Measurements from ENCODE around the gene LRP6. TPM values are rescaled to one million over a fixed set of nuclear protein-coding genes. Genes with fewer than 3 reads are reported as not detected.

LRP6 gene
- total RNA-seq, 1 experiment from 2014 or later, result 15.5 TPM

DNA sequence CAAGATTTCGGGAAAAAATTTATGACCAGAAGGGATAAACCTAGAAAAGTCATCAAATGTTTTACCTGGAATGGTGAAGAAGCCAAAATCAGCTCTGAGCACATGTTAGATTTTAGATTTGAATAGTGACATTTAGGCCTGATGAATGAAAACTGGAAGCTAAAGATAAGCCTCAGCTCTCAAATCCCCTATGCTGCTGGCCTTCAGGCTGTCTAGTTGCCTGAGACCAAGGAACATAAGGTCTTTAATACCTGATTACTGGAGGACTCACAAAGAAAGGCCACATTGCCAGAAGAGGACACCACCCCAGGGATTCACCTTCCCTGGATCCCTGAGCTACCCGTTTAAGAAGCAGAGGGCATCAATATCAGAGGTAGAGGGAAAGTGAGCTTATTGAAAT is 139.5 kb downstream of the LRP6 start:
- TF ChIP-seq, protein P1, sequence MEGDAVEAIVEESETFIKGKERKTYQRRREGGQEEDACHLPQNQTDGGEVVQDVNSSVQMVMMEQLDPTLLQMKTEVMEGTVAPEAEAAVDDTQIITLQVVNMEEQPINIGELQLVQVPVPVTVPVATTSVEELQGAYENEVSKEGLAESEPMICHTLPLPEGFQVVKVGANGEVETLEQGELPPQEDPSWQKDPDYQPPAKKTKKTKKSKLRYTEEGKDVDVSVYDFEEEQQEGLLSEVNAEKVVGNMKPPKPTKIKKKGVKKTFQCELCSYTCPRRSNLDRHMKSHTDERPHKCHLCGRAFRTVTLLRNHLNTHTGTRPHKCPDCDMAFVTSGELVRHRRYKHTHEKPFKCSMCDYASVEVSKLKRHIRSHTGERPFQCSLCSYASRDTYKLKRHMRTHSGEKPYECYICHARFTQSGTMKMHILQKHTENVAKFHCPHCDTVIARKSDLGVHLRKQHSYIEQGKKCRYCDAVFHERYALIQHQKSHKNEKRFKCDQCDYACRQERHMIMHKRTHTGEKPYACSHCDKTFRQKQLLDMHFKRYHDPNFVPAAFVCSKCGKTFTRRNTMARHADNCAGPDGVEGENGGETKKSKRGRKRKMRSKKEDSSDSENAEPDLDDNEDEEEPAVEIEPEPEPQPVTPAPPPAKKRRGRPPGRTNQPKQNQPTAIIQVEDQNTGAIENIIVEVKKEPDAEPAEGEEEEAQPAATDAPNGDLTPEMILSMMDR (conservative IDR thresholded peaks at IDR 0.05; ENCODE audit: low read depth, low read length), result no peak
- TF ChIP-seq EZH2phosphoT487 (IDR thresholded peaks at IDR 0.05; ENCODE audit: borderline replicate concordance, low read length) (no peak), EZH2 (IDR thresholded peaks at IDR 0.05; ENCODE audit: low read length, unreplicated experiment) (no peak)
- intact Hi-C loops (cut with micrococcal nuclease), result no loop called here
- ATAC-seq (no peak), DNase-seq (no peak)
- ChIA-PET CTCF (no interaction called here), POLR2A (ENCODE audit: unreplicated experiment) (no interaction called here)
- Histone ChIP-seq H3F3A (ENCODE audit: low read length, unreplicated experiment) (no peaks in the 10 kb centered on the region), H3K9me2 (replicated peaks; ENCODE audit: low read length) (no peaks in the 10 kb centered on the region), H3K9me3 (ENCODE audit: low read length) (no peaks in the 10 kb centered on the region), H3K27ac (ENCODE audit: low read length) (no peak overlapping the region), H3K79me2 (ENCODE audit: low read length) (no peaks in the 10 kb centered on the region), H3K4me2 (ENCODE audit: low read length) (no peak overlapping the region), H2AFZ (ENCODE audit: low read length) (no peak overlapping the region), H3K4me1 (ENCODE audit: insufficient read depth, low read length) (peaks cover 3% of the 10 kb centered on the region; the same call in 1 of the 2 replicates), H3K4me3 (ENCODE audit: low read length) (no peak overlapping the region), H3K36me3 (ENCODE audit: low read depth, low read length) (peaks cover 19% of the 10 kb centered on the region; the same call in 1 of the 2 replicates), H4K20me1 (ENCODE audit: low read length) (no peaks in the 10 kb centered on the region), H3K9ac (ENCODE audit: low read length) (no peak overlapping the region), H3K27me3 (ENCODE audit: low read length) (no peaks in the 10 kb centered on the region)
- BruUV-seq (replicated peaks), result no TSS peak

DNA sequence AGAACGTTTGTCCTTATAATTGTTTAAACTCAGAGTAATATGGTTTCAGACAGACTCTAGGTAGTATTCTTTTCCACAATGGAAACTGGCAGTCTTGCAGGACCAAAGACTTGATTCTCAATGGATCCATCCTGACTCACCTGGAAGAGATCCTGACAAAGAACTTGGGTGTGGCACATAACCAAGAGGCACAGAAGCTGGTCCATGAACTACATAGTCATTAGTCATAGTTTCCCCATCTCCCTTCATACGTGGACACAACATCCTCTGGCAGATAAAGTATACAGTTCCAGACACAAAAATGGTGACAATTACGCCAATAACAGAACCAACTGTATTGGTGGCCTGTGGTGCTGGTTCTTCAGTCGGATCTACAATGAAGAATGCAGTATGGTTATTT is 140.3 kb downstream of the LRP6 start:
- H3K79me2 ChIP-seq (ENCODE audit: low read length), result no peaks in the 10 kb centered on the region
- ChIA-PET POLR2A (ENCODE audit: unreplicated experiment) (no interaction called here), CTCF (no interaction called here)
- no peak overlapping the region for H3K27ac ChIP-seq (ENCODE audit: low read length)
- H3K4me2 ChIP-seq (ENCODE audit: low read length), result no peak overlapping the region
- intact Hi-C loops (cut with micrococcal nuclease), result no loop called here
- DNase-seq (peak; percentile 65), ATAC-seq (peak; percentile 33; the same call in 1 of the 2 replicates)
- no peak overlapping the region for H3K9ac ChIP-seq (ENCODE audit: low read length)
- H3K27me3 ChIP-seq (ENCODE audit: low read length), result no peaks in the 10 kb centered on the region
- H3K4me3 ChIP-seq (ENCODE audit: low read length), result no peak overlapping the region
- peaks cover 19% of the 10 kb centered on the region; the same call in 1 of the 2 replicates for H3K36me3 ChIP-seq (ENCODE audit: low read depth, low read length)
- no peaks in the 10 kb centered on the region for H3F3A ChIP-seq (ENCODE audit: low read length, unreplicated experiment)
- H3K9me2 ChIP-seq (replicated peaks; ENCODE audit: low read length), result no peaks in the 10 kb centered on the region
- H4K20me1 ChIP-seq (ENCODE audit: low read length), result no peaks in the 10 kb centered on the region
- H2AFZ ChIP-seq (ENCODE audit: low read length), result no peak overlapping the region
- no peaks in the 10 kb centered on the region for H3K9me3 ChIP-seq (ENCODE audit: low read length)
- H3K4me1 ChIP-seq (ENCODE audit: insufficient read depth, low read length), result peaks cover 3% of the 10 kb centered on the region; the same call in 1 of the 2 replicates
- no TSS peak for BruUV-seq (replicated peaks)
- TF ChIP-seq, protein P1 (conservative IDR thresholded peaks at IDR 0.05; ENCODE audit: low read depth, low read length), result no peak
- TF ChIP-seq EZH2 (IDR thresholded peaks at IDR 0.05; ENCODE audit: low read length, unreplicated experiment) (no peak), EZH2phosphoT487 (IDR thresholded peaks at IDR 0.05; ENCODE audit: borderline replicate concordance, low read length) (no peak)

- no peak overlapping the region for H3K4me3 ChIP-seq (ENCODE audit: low read length)
- H3K9ac ChIP-seq (ENCODE audit: low read length), result no peak overlapping the region
- ChIA-PET POLR2A (ENCODE audit: unreplicated experiment) (no interaction called here), CTCF (no interaction called here)
- no peaks in the 10 kb centered on the region for H3K9me3 ChIP-seq (ENCODE audit: low read length)
- no peaks in the 10 kb centered on the region for H3F3A ChIP-seq (ENCODE audit: low read length, unreplicated experiment)
- no peaks in the 10 kb centered on the region for H3K9me2 ChIP-seq (replicated peaks; ENCODE audit: low read length)
- TF ChIP-seq EZH2 (IDR thresholded peaks at IDR 0.05; ENCODE audit: low read length, unreplicated experiment), result no peak
- TF ChIP-seq, protein P1 (conservative IDR thresholded peaks at IDR 0.05; ENCODE audit: low read depth, low read length), result no peak
- TF ChIP-seq EZH2phosphoT487 (IDR thresholded peaks at IDR 0.05; ENCODE audit: borderline replicate concordance, low read length), result no peak
- H3K4me2 ChIP-seq (ENCODE audit: low read length), result no peak overlapping the region
- intact Hi-C loops (cut with micrococcal nuclease), result no loop called here
- no peak for DNase-seq
- H2AFZ ChIP-seq (ENCODE audit: low read length), result no peak overlapping the region
- no TSS peak for BruUV-seq (replicated peaks)
- no peaks in the 10 kb centered on the region for H3K79me2 ChIP-seq (ENCODE audit: low read length)
- no peaks in the 10 kb centered on the region for H4K20me1 ChIP-seq (ENCODE audit: low read length)
- H3K36me3 ChIP-seq (ENCODE audit: low read depth, low read length), result peaks cover 19% of the 10 kb centered on the region; the same call in 1 of the 2 replicates
- no peak overlapping the region for H3K27ac ChIP-seq (ENCODE audit: low read length)
- H3K4me1 ChIP-seq (ENCODE audit: insufficient read depth, low read length), result peaks cover 3% of the 10 kb centered on the region; the same call in 1 of the 2 replicates
- H3K27me3 ChIP-seq (ENCODE audit: low read length), result no peaks in the 10 kb centered on the region
- ATAC-seq, result no peak
Observed at GRCh38 chr12:12123036-12123604, 143.7 kb downstream of the LRP6 start.

Measured in PC-3 (cell line).